ENCODE results near the gene MAP2K2. TPM values are rescaled to one million over a fixed set of nuclear protein-coding genes. Genes with fewer than 3 reads are reported as not detected.

Gene MAP2K2
- total and polyA plus RNA-seq, 4 donors = 63.6 to 181 (median 133) TPM

DNA sequence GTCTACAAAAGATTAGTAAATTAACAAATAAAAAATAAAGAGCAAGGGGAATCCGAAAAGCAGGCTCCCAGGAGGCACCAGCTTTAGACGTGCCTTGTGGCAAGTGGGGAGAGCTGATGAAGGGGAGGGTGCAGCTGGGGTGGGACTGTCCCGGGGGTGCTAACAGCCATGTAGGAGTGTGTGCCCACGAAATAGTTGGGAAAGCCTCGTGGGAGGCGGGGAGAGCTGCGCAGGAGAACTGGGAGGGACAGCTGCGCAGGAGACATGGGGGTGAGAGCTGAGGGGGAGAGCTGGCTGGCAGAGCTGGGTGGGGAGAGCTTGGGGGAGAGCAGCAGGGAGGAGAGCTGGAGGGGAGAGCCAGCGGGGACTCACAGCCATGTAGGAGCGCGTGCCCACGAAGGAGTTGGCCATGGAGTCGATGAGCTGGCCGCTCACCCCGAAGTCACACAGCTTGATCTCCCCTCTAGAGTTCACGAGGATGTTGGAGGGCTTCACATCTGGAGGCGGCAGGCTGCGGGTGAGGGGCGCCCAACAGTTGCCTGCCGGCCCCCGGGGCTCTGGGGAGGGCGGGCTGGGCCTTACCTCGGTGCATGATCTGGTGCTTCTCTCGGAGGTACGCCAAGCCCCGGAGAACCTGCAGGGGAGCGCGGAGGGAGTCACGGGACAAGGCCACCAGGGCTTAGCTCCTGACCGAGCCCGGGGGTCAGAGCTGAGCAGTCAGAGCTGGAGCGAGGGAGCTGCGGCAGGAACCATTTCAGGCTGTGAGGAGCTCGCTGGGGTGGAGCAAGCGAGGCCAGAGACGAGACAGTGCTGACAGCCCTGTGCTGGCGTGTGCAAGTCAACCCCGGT, 23.1 kb downstream of the MAP2K2 start:
- no peak overlapping the region for H3K4me3 ChIP-seq
- no peak overlapping the region for H3K27ac ChIP-seq (ENCODE audit: low read depth in 1 of 2, low read length in 1 of 2)
- 96% methylated on average over 35 to 38 of the region's 38 CpGs for WGBS, 2 donors
- peaks cover 4 to 58% (median 20%) of the 10 kb centered on the region in 4 donors for H3K36me3 ChIP-seq (ENCODE audit: control insufficient read depth in 4 of 4, insufficient read depth in 4 of 4, low read length in 4 of 4)
- TF ChIP-seq, protein P1, sequence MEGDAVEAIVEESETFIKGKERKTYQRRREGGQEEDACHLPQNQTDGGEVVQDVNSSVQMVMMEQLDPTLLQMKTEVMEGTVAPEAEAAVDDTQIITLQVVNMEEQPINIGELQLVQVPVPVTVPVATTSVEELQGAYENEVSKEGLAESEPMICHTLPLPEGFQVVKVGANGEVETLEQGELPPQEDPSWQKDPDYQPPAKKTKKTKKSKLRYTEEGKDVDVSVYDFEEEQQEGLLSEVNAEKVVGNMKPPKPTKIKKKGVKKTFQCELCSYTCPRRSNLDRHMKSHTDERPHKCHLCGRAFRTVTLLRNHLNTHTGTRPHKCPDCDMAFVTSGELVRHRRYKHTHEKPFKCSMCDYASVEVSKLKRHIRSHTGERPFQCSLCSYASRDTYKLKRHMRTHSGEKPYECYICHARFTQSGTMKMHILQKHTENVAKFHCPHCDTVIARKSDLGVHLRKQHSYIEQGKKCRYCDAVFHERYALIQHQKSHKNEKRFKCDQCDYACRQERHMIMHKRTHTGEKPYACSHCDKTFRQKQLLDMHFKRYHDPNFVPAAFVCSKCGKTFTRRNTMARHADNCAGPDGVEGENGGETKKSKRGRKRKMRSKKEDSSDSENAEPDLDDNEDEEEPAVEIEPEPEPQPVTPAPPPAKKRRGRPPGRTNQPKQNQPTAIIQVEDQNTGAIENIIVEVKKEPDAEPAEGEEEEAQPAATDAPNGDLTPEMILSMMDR (IDR thresholded peaks at IDR 0.05; ENCODE audit: control extremely low read depth, extremely low read depth) = no peak
- no peak overlapping the region for H3K9ac ChIP-seq (ENCODE audit: insufficient read depth in 1 of 2, low read length in 2 of 2)
- no peaks in the 10 kb centered on the region for H3K27me3 ChIP-seq (ENCODE audit: control insufficient read depth in 3 of 3, insufficient read depth in 3 of 3, low read length in 2 of 3)
- DNase-seq (no peak), ATAC-seq (ENCODE audit: insufficient read depth, low FRiP score) (no peak)
- H3K4me1 ChIP-seq (ENCODE audit: control insufficient read depth in 5 of 5, insufficient read depth in 5 of 5, low read length in 5 of 5) = peaks cover 0 to 4% (median 0%) of the 10 kb centered on the region in 5 donors
- H3K9me3 ChIP-seq (ENCODE audit: control insufficient read depth in 4 of 4, insufficient read depth in 3 of 4, low read length in 3 of 4) = no peaks in the 10 kb centered on the region

DNA sequence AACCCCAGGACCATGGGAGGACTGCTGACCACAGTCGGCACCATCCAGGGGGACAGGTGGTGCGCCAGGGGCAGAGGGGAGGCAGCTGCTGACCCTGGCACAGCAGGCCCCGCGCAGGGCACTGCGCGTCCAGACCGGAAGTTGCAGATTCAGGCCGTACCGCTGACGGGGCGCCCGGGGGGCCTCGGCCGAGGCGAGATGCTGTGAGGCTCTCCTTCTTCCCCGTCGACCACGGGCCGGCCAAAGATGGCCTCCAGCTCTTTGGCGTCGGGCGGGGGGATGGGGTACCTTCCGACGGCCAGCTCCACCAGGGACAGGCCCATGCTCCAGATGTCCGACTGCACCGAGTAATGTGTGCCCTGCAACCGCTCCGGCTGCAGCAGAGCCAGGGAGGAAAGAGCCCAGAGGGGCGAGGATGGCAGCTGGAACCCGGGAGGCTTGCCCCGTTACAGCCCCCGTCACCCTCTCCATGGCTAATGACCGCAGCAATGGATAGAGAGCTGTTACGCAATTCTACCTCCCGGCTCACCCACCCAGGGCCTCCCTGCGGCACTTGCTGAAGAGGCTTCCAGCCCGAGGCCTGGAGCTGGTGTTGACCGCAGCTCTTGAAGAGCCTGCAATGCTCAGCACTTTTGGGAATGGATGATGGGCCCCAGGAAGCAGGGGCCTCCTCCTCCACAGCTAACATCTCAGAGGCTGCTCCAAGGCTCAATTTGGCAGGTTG, 24.7 kb downstream of the MAP2K2 start:
- H3K9ac ChIP-seq (ENCODE audit: insufficient read depth in 1 of 2, low read length in 2 of 2) = no peak overlapping the region
- peak; percentile 51 for ATAC-seq (ENCODE audit: insufficient read depth, low FRiP score)
- DNase-seq = peak in 1 of 3 donors; percentile 30
- no peaks in the 10 kb centered on the region for H3K9me3 ChIP-seq (ENCODE audit: control insufficient read depth in 4 of 4, insufficient read depth in 3 of 4, low read length in 3 of 4)
- H3K27ac ChIP-seq (ENCODE audit: low read depth in 1 of 2, low read length in 1 of 2) = peak overlapping the region in 1 of 2 donors; percentile 11
- H3K36me3 ChIP-seq (ENCODE audit: control insufficient read depth in 4 of 4, insufficient read depth in 4 of 4, low read length in 4 of 4) = peaks cover 4 to 62% (median 24%) of the 10 kb centered on the region in 4 donors
- TF ChIP-seq, protein P1 (IDR thresholded peaks at IDR 0.05; ENCODE audit: control extremely low read depth, extremely low read depth) = no peak
- H3K4me1 ChIP-seq (ENCODE audit: control insufficient read depth in 5 of 5, insufficient read depth in 5 of 5, low read length in 5 of 5) = peaks cover 0 to 4% (median 0%) of the 10 kb centered on the region in 5 donors
- WGBS, 2 donors = 82 to 89% methylated on average over 38 of the region's 38 CpGs
- no peaks in the 10 kb centered on the region for H3K27me3 ChIP-seq (ENCODE audit: control insufficient read depth in 3 of 3, insufficient read depth in 3 of 3, low read length in 2 of 3)
- no peak overlapping the region for H3K4me3 ChIP-seq

DNA sequence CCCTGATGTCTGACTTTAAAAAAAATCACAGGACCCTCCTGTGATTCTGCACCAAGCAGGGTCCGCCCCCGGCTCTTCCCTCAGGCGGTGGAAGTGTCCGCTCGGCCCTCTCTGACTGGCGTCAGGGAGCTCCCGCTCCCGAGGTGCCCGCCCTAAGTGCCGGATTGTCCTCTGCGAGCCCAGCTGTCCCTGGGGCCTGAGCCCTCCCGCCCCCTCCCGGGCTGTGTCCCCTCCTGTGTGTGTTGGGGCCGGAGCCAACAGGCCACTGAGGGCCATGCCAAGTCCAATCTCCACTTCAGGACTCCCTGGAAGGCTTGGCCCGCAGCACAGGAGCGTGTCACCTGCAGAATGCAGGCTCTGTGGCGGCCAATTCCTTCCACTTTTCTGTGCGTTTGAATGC, 25.4 kb downstream of the MAP2K2 start:
- TF ChIP-seq, protein P1 (IDR thresholded peaks at IDR 0.05; ENCODE audit: control extremely low read depth, extremely low read depth) = no peak
- Histone ChIP-seq H3K4me3 (no peak overlapping the region), H3K36me3 (ENCODE audit: control insufficient read depth in 4 of 4, insufficient read depth in 4 of 4, low read length in 4 of 4) (peaks cover 4 to 66% (median 25%) of the 10 kb centered on the region in 4 donors), H3K27me3 (ENCODE audit: control insufficient read depth in 3 of 3, insufficient read depth in 3 of 3, low read length in 2 of 3) (no peaks in the 10 kb centered on the region), H3K9me3 (ENCODE audit: control insufficient read depth in 4 of 4, insufficient read depth in 3 of 4, low read length in 3 of 4) (no peaks in the 10 kb centered on the region), H3K9ac (ENCODE audit: insufficient read depth in 1 of 2, low read length in 2 of 2) (no peak overlapping the region), H3K27ac (ENCODE audit: low read depth in 1 of 2, low read length in 1 of 2) (no peak overlapping the region), H3K4me1 (ENCODE audit: control insufficient read depth in 5 of 5, insufficient read depth in 5 of 5, low read length in 5 of 5) (peaks cover 0 to 4% (median 0%) of the 10 kb centered on the region in 5 donors)
- ATAC-seq (ENCODE audit: insufficient read depth, low FRiP score) = no peak
- DNase-seq = no peak
- WGBS, 2 donors = 78 to 87% methylated on average over 16 to 18 of the region's 18 CpGs
